ENCODE data around the gene C1QTNF5. TPM values are rescaled to one million over a fixed set of nuclear protein-coding genes. Genes with fewer than 3 reads are reported as not detected.

Gene C1QTNF5
- total RNA-seq, 1 experiment from 2014 or later: 0.33 TPM

DNA sequence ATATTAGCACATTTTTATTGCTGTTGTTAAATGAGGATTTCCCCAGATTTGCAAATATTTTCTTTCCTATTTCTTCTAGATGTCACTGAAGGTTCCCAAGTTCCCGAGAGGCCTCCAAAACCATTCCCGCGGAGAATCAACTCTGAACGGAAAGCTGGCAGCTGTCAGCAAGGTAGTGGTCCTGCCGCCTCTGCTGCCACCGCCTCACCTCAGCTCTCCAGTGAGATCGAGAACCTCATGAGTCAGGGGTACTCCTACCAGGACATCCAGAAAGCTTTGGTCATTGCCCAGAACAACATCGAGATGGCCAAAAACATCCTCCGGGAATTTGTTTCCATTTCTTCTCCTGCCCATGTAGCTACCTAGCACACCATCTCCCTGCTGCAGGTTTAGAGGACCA, 41.3 kb downstream of the C1QTNF5 start:
- no peak overlapping the region for H2AFZ ChIP-seq (ENCODE audit: low read length)
- H2BK12ac ChIP-seq (ENCODE audit: insufficient read length, low read depth, low read length): no peak overlapping the region
- no peaks in the 10 kb centered on the region for H3K79me2 ChIP-seq (ENCODE audit: insufficient read depth, low read length)
- no CpG with 5 or more reads among the region's 9 CpGs for WGBS (ENCODE audit: extremely low coverage, insufficient read length, low lambda C conversion rate)
- H3K27ac Mint-ChIP-seq: no peak overlapping the region
- no peak overlapping the region for H2BK120ac ChIP-seq (ENCODE audit: low read depth, low read length, poor library complexity, severe bottlenecking)
- no peak overlapping the region for H3K23ac ChIP-seq (ENCODE audit: insufficient read length, low read depth, low read length)
- DNase-seq: no peak
- no peaks in the 10 kb centered on the region for H3K23me2 ChIP-seq (ENCODE audit: insufficient read length, low read depth, low read length, poor library complexity, severe bottlenecking)
- H2BK15ac ChIP-seq (ENCODE audit: low read depth, low read length): no peak overlapping the region
- no peak overlapping the region for H2BK20ac ChIP-seq (ENCODE audit: low read depth, low read length, poor library complexity, severe bottlenecking)
- no peak overlapping the region for H2AK5ac ChIP-seq (ENCODE audit: insufficient read length, low read length)
- TF ChIP-seq CTCF (conservative IDR thresholded peaks at IDR 0.05): no peak
- no peak overlapping the region for H3K18ac ChIP-seq (ENCODE audit: insufficient read length, low read depth, low read length)
- H3K27ac ChIP-seq (ENCODE audit: insufficient read length, low read depth, low read length): no peak overlapping the region
- no peaks in the 10 kb centered on the region for H3K4me1 ChIP-seq (ENCODE audit: insufficient read depth, low read length)
- H4K20me1 ChIP-seq (ENCODE audit: control insufficient read depth, insufficient read depth, insufficient read length): no peaks in the 10 kb centered on the region
- H3K4me2 ChIP-seq (ENCODE audit: insufficient read depth, insufficient read length, low read length): no peak overlapping the region
- H3K36me3 Mint-ChIP-seq (ENCODE audit: insufficient read depth in 1 of 3, low read depth in 3 of 3): peaks cover 26 to 80% (median 76%) of the 10 kb centered on the region in 3 experiments; a peak in 6 of 7 replicates
- H3K27me3 Mint-ChIP-seq (ENCODE audit: low read depth): no peaks in the 10 kb centered on the region
- H3K56ac ChIP-seq (ENCODE audit: insufficient read length, low read depth, low read length): no peak overlapping the region
- no peak overlapping the region for H4K91ac ChIP-seq (ENCODE audit: insufficient read length, low read depth, low read length)
- H3K9ac ChIP-seq (ENCODE audit: extremely low read depth, insufficient read length, low read length): no peak overlapping the region
- no peaks in the 10 kb centered on the region for H3K4me1 Mint-ChIP-seq
- H3K79me1 ChIP-seq (ENCODE audit: insufficient read depth, low read depth, low read length, poor library complexity, severe bottlenecking): no peaks in the 10 kb centered on the region
- no peak overlapping the region for H3K4me3 Mint-ChIP-seq
- no peaks in the 10 kb centered on the region for H3K9me3 Mint-ChIP-seq
- H3K4ac ChIP-seq (ENCODE audit: low read depth, low read length): no peak overlapping the region
- H2BK5ac ChIP-seq (ENCODE audit: insufficient read length, low read length): no peak overlapping the region
- no peaks in the 10 kb centered on the region for H3K27me3 ChIP-seq (ENCODE audit: insufficient read depth, low read length)
- H4K8ac ChIP-seq (replicated peaks; ENCODE audit: insufficient read length, low read depth, low read length): no peak overlapping the region
- no peaks in the 10 kb centered on the region for H3K9me3 ChIP-seq (ENCODE audit: control insufficient read depth, low read depth, low read length)
- no peak overlapping the region for H4K5ac ChIP-seq (ENCODE audit: insufficient read length, low read depth, low read length)
- H3K14ac ChIP-seq (ENCODE audit: insufficient read depth, low read length): no peak overlapping the region
- no peak overlapping the region for H3T11ph ChIP-seq (ENCODE audit: low read length)

Measured in H9 (cell line).